NCI-H774 (cell line): ENCODE data around the gene SKI.

ENCODE experiments used
- DNase-seq: peaks from one replicate; lab custom pipeline; 2025; lab: John Stamatoyannopoulos, UW

SKI gene

GRCh38 chr1:2352341-2352896 lies 124.3 kb downstream of the SKI start:
- no peak for DNase-seq

- no peak for DNase-seq
Observed at GRCh38 chr1:2352897-2353550, 124.9 kb downstream of the SKI start.

GRCh38 chr1:2353551-2354438 lies 125.7 kb downstream of the SKI start:
- no peak for DNase-seq

GRCh38 chr1:2354511-2355372 lies 126.6 kb downstream of the SKI start:
- no peak for DNase-seq

- DNase-seq = no peak
Observed at GRCh38 chr1:2355373-2356261, 127.5 kb downstream of the SKI start.

GRCh38 chr1:2356401-2356800 lies 128.3 kb downstream of the SKI start:
- DNase-seq = no peak

- DNase-seq = no peak
Observed at GRCh38 chr1:2356911-2357845, 129.1 kb downstream of the SKI start.

- DNase-seq = no peak
Observed at GRCh38 chr1:2358072-2358471, 130.0 kb downstream of the SKI start.

GRCh38 chr1:2358651-2359640 lies 130.8 kb downstream of the SKI start:
- DNase-seq = no peak
